Kidney (tissue), 14 donors: ENCODE data around the gene PXN. TPM values are rescaled to one million over a fixed set of nuclear protein-coding genes. Genes with fewer than 3 reads are reported as not detected.
"Not testable (repeated sequence)": the region's sequence is repeated elsewhere in the genome, so short reads cannot be mapped to it uniquely, and the experiment has no call there.

Source experiments
- DNase-seq, 5 donors: peaks; one replicate each; pipeline ENCODE4 v3.0.0-alpha.2; 2013 to 2020
- FAIRE-seq: peaks from 2 replicates; lab custom pipeline; 2012; peaks lifted over from hg19 to GRCh38; lab: Jason Lieb, UNC
- H3K27ac ChIP-seq, 2 donors: one replicate each; pipeline ENCODE4 v1.7.0; 2013; ENCODE audit warnings: low read depth in 2 of 2, low read length in 2 of 2, inconsistent platforms in 1 of 2
- H3K27me3 ChIP-seq: one replicate; pipeline ENCODE4 v1.7.1; 2013; ENCODE audit warnings: low read length, inconsistent platforms; ENCODE audit not compliant: control insufficient read depth, insufficient read depth
- H3K36me3 ChIP-seq, 3 donors: one replicate each; pipeline versions ENCODE4 v1.7.0 to v1.7.1; 2013; ENCODE audit warnings: low read length in 3 of 3, control low read depth in 1 of 3, inconsistent platforms in 1 of 3; ENCODE audit not compliant: insufficient read depth in 3 of 3, control insufficient read depth in 2 of 3
- H3K4me1 ChIP-seq, 3 donors: one replicate each; pipeline versions ENCODE4 v1.7.0 to v1.7.1; 2013; ENCODE audit warnings: low read length in 3 of 3, inconsistent platforms in 1 of 3, low read depth in 1 of 3; ENCODE audit not compliant: control insufficient read depth in 2 of 3, insufficient read depth in 2 of 3
- H3K4me3 ChIP-seq, 3 donors: one replicate each; pipeline versions ENCODE4 v1.7.0 to v1.8.1; 2013; ENCODE audit warnings: low read length in 3 of 3, control low read depth in 1 of 3, inconsistent platforms in 1 of 3
- H3K9ac ChIP-seq, 3 donors: one replicate each; pipeline versions ENCODE4 v1.7.0 to v1.7.1; 2013; ENCODE audit warnings: low read length in 3 of 3, control low read depth in 1 of 3, inconsistent platforms in 1 of 3
- H3K9me3 ChIP-seq, 3 donors: one replicate each; pipeline versions ENCODE4 v1.7.0 to v1.7.1; 2013; ENCODE audit warnings: low read length in 3 of 3, control low read depth in 1 of 3, inconsistent platforms in 1 of 3; ENCODE audit not compliant: control insufficient read depth in 2 of 3, insufficient read depth in 1 of 3
- intact Hi-C: fragments of 100-400 bp; cut with DNase I; formaldehyde crosslinking; loops from one replicate; pipeline ENCODE4 v1.11.1; 2022
- polyA plus RNA-seq: library from polyadenylated mRNA; stranded (reverse); fragments of 350-450 nt; fragmentation: Illumina TruSeq; extraction: RNeasy Lipid Tissue Mini Kit (QIAGEN cat#74804); gene quantifications from one replicate; pipeline ENCODE4 v1.2.3, GENCODE V29; 2014; ENCODE audit warnings: low read depth, low replicate concordance; ENCODE audit not compliant: insufficient read depth
- total RNA-seq: library from RNA; stranded (reverse); fragmentation: NEBNext Ultra II Directional; extraction: Animal tissue kit (Norgen Biotek cat#: 25700); gene quantifications from one replicate; pipeline ENCODE4 v1.2.1, GENCODE V29; 2021
- TF ChIP-seq, protein P1 (sequence below): IDR thresholded peaks from 3 replicates; pipeline ENCODE4 v1.5.1; 2012; ENCODE audit warnings: mild to moderate bottlenecking, moderate library complexity, borderline replicate concordance; ENCODE audit not compliant: insufficient read depth; ENCODE audit errors: extremely low read depth
- donor health status: control.
- donor health status: control.
- donor health status: control.
- donor health status: control.
- donor health status: control.
- donor health status: DM: yes; HTN: yes; CAD: no.
- donor health status: Normal renal cell carcinoma (clear cell type).

PXN gene
- total and polyA plus RNA-seq, 2 donors from 2014 or later: 57.1 to 133 TPM

DNA sequence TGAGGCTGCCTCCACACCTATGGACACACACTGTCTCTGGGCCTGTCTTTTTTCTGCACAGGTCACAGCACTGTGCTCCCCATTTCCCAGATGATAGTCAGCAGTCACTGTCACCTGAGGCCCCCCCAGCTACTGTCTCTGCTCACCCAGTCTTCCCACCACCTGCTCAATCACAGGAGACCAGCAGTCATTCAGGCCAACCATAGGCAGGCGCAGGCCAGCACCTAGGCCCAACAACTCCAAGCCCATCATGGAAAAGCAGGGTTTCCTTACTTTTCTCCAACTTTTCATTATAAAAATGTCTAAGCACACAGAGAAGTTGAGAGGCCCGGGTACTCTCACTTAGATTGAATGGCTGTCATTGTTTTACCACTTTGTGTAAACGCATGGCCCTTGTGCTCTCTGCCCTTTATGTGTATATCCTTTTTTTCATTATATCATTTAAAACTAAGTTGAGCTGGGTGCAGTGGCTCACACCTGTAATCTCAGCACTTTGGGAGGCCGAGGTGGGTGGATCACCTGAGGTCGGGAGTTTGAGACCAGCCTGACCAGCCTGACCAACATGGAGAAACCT, 7.1 kb downstream of the PXN start:
- H3K27me3 ChIP-seq: no peaks in the 10 kb centered on the region
- FAIRE-seq (no peak), DNase-seq (no peak)
- H3K36me3 ChIP-seq: no peaks in the 10 kb centered on the region
- intact Hi-C loops: no loop called here
- no peak overlapping the region for H3K9ac ChIP-seq
- H3K4me3 ChIP-seq: no peak overlapping the region
- TF ChIP-seq, protein P1, sequence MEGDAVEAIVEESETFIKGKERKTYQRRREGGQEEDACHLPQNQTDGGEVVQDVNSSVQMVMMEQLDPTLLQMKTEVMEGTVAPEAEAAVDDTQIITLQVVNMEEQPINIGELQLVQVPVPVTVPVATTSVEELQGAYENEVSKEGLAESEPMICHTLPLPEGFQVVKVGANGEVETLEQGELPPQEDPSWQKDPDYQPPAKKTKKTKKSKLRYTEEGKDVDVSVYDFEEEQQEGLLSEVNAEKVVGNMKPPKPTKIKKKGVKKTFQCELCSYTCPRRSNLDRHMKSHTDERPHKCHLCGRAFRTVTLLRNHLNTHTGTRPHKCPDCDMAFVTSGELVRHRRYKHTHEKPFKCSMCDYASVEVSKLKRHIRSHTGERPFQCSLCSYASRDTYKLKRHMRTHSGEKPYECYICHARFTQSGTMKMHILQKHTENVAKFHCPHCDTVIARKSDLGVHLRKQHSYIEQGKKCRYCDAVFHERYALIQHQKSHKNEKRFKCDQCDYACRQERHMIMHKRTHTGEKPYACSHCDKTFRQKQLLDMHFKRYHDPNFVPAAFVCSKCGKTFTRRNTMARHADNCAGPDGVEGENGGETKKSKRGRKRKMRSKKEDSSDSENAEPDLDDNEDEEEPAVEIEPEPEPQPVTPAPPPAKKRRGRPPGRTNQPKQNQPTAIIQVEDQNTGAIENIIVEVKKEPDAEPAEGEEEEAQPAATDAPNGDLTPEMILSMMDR: no peak
- peak overlapping the region in 1 of 2 donors; percentile 41 for H3K27ac ChIP-seq
- no peaks in the 10 kb centered on the region for H3K9me3 ChIP-seq
- H3K4me1 ChIP-seq: peaks cover 5 to 49% (median 43%) of the 10 kb centered on the region in 3 donors

DNA sequence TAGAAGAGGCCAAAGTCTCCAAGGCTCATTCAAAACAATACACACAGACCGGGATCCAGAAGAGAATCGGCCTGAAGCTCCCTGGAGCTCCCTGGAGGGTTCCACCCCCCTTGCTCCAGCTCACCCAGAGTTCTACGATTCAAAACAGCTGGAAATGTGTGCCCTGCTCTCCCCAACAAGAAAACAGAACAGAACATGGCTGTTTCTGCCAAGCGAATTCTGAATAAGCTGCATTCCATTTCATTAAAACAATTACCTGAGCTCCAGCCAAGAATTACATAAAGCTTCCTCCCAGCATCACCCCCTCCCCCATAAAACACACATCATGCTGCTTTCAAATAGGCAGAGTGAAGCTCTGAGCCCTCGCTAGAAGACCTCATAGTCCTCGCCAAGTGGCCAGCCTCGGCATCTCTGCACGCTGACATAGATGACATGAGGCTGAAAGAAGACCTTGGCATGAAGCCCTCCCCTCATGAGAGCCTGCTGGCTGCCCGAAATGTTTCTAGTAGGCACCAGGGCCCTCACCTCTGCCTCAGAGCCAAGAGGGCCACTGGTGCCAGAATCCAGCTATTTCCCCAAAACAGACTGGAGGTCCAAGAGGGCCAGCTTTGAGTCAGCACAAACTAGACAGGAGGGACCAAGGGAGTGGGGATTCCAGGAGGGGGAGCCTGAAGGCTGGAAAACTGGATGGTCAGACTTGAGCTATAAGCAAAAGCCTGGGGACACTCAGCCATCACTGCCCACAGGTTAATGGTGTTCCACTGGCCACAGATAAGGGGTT, 8.3 kb downstream of the PXN start:
- no peak for FAIRE-seq
- Histone ChIP-seq H3K4me1 (peaks cover 0 to 44% (median 34%) of the 10 kb centered on the region in 3 donors), H3K9me3 (no peaks in the 10 kb centered on the region), H3K4me3 (peak overlapping the region in 1 of 3 donors; percentile 17), H3K27ac (peak overlapping the region; percentile 76 to 79), H3K9ac (peak overlapping the region in 1 of 3 donors; percentile 51), H3K36me3 (no peaks in the 10 kb centered on the region), H3K27me3 (no peaks in the 10 kb centered on the region)
- TF ChIP-seq, protein P1: no peak
- peak in 4 of 5 donors; percentile 36 to 93 (median 80) for DNase-seq
- intact Hi-C loops: no loop called here

DNA sequence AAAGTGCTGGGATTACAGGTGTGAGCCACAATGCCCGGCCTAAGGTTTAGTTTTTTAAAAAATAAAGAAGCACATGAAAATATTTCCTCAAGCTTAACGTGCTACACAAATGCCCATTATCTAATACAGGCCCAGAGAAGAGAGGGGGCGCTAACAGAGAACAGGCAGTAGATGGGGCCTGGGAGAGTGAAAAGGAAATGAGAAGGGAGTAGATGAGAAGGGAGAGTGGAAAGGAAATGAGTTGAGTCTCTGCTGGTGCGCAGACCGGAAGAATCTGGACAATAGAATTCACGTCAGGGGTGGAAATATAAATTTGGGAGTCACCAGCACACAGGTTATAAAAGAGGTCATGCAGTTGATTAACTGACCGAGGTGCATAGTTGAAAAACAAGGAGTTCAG, 10.7 kb downstream of the PXN start:
- Histone ChIP-seq H3K27me3 (no peaks in the 10 kb centered on the region), H3K9ac (peak overlapping the region in 1 of 3 donors; percentile 55), H3K9me3 (no peaks in the 10 kb centered on the region), H3K4me1 (peaks cover 0 to 43% (median 27%) of the 10 kb centered on the region in 3 donors), H3K4me3 (no peak overlapping the region), H3K27ac (peak overlapping the region; percentile 18 to 75), H3K36me3 (no peaks in the 10 kb centered on the region)
- intact Hi-C loops: no loop called here
- FAIRE-seq: no peak
- no peak for DNase-seq
- TF ChIP-seq, protein P1: peak; percentile 1

DNA sequence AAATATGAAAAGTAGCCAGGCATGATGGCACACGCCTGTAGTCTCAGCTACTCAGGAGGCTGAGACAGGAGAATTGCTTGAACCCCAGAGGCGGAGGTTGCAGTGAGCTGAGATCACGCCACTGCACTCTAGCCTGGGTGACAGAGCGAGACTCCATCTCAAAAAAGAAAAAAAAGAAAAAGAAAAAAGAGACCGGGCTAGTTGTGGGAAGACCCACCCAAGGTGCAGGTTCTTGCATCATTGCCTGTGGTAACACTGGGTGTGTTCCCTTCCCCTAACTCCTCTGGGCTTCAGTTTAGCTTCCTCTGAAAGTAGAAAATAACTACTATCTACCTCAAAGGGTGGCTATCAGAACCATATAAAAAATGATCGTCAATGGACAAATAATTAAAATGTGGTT, 12.2 kb downstream of the PXN start:
- H3K4me1 ChIP-seq: peaks cover 0 to 50% (median 26%) of the 10 kb centered on the region in 3 donors
- H3K27ac ChIP-seq, DNase-seq, H3K27me3 ChIP-seq, H3K36me3 ChIP-seq, H3K4me3 ChIP-seq, H3K9me3 ChIP-seq, H3K9ac ChIP-seq, intact Hi-C loops, FAIRE-seq: not testable (repeated sequence)
